ENCODE results near the gene CDKN1A. TPM values are rescaled to one million over a fixed set of nuclear protein-coding genes. Genes with fewer than 3 reads are reported as not detected.

CDKN1A gene
- total RNA-seq, 1 experiment from 2014 or later, result 75.1 TPM

DNA sequence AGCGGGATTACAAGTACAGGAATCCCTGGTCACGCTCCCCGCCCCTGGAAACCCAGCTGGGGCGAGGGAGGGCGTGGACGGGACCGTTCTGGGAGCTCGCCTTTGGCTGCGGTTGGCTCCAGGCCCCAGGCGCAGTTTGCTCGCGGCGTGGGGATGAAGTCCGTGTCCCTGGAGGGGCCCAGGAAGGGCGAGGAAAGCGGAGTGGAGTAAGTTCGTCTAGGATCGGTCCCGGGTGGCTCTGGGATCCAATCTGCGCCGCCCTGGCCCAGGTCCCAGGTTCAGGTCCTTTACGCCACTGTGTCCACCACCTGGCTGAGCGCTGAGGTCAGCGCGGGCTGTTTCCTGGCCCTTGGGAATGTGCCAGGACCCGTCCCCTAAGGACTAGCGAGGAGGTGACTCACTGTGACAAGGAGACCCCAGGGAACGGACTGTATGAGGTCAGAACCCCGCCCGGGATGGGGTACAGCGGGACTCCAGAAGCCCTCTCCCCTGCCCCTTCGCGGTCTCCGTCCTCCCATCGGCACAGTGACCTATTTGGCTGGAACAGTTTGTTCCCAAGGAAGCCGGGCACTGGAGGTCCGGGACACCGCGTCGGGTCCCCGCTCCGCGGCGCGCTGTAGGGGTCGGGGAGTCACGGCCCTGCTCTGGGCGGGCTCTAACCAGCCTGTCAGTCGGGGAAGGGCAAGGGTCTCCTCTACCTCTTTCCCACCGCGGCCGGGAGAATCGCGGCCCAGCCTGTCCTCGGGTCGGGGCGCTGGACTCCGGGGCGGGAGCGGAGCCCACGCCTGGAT, 724 bp downstream of the CDKN1A start (continued):
- TF ChIP-seq NFATC4 (CRISPR knock-in tag; IDR thresholded peaks at IDR 0.05) (no peak), ZNF263 (CRISPR knock-in tag; IDR thresholded peaks at IDR 0.05; ENCODE audit: low read depth) (0 out of 2 replicates have a peak, but pooled peaks have one; percentile 35), PRDM15 (CRISPR knock-in tag; IDR thresholded peaks at IDR 0.05) (0 out of 2 replicates have a peak, but pooled peaks have one; percentile 11), IRF1 (CRISPR knock-in tag; IDR thresholded peaks at IDR 0.05) (no peak)

DNA sequence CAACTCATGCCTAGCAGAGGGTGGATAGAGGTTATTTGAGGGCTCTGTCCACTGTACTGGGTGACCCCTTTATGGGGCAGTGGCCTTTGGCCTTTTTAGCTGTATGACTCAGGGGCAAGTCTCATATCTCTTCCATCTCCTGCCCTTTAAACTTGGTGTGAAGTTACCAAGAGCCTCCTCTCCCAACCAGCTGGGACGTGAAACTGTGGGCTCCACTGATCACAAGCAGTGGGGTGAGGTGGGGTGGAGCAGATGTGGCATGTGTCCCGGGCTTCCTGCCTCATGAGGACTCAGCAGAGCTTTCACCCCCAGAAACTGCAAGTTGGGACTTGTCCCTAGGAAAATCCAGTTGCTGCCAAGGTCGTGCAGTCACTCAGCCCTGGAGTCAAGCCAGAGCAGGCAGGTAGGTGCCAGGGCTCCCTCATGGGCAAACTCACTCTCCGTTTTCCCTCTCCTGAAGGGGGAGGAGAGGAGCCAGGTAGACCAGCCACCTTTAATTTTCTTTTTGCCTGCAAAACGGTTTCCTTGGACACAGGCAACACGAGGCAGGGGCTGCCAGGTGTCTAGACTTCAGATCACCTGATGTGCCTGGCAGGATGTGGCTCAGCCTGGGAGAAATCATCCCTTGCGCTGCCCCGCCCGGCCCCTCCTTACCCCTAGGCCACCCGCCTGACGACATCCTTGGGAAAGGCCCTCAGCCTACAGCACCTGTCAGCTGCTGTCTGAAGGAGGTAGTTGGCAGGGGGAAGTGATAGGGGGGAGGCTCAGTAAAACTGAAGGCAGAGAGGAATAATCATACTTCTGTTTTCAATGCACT, 4.0 kb downstream of the CDKN1A start:
- H3K4me3 Mint-ChIP-seq, result peak overlapping the region; percentile 50
- DNase-seq (ENCODE audit: low spot score) (no peak), ATAC-seq (no peak)
- CTCF ChIA-PET, result interaction anchor here (0.9 to 1.5 kb wide), 3 partner anchors 16 to 77 kb away, joined by 4 to 5 read pairs (median 5); no protein-coding TSS in a partner anchor
- TF ChIP-seq USF1 (CRISPR knock-in tag; IDR thresholded peaks at IDR 0.05) (peak; percentile 16; the same call in 1 of the 2 replicates), IRF2 (CRISPR knock-in tag; IDR thresholded peaks at IDR 0.05; ENCODE audit: borderline replicate concordance, low read depth) (no peak), MYBL2 (CRISPR knock-in tag; IDR thresholded peaks at IDR 0.05) (no peak), ZNF396 (CRISPR knock-in tag; IDR thresholded peaks at IDR 0.05; ENCODE audit: borderline replicate concordance) (no peak), TP53 (CRISPR knock-in tag; IDR thresholded peaks at IDR 0.05) (no peak), ZNF512 (CRISPR knock-in tag; IDR thresholded peaks at IDR 0.05; ENCODE audit: borderline replicate concordance) (no peak)
- TF ChIP-seq, protein P1, sequence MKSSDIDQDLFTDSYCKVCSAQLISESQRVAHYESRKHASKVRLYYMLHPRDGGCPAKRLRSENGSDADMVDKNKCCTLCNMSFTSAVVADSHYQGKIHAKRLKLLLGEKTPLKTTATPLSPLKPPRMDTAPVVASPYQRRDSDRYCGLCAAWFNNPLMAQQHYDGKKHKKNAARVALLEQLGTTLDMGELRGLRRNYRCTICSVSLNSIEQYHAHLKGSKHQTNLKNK (CRISPR knock-in tag; IDR thresholded peaks at IDR 0.05), result no peak
- TF ChIP-seq, protein P2, sequence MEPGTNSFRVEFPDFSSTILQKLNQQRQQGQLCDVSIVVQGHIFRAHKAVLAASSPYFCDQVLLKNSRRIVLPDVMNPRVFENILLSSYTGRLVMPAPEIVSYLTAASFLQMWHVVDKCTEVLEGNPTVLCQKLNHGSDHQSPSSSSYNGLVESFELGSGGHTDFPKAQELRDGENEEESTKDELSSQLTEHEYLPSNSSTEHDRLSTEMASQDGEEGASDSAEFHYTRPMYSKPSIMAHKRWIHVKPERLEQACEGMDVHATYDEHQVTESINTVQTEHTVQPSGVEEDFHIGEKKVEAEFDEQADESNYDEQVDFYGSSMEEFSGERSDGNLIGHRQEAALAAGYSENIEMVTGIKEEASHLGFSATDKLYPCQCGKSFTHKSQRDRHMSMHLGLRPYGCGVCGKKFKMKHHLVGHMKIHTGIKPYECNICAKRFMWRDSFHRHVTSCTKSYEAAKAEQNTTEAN (CRISPR knock-in tag; IDR thresholded peaks at IDR 0.05), result no peak
- TF ChIP-seq, protein P3, sequence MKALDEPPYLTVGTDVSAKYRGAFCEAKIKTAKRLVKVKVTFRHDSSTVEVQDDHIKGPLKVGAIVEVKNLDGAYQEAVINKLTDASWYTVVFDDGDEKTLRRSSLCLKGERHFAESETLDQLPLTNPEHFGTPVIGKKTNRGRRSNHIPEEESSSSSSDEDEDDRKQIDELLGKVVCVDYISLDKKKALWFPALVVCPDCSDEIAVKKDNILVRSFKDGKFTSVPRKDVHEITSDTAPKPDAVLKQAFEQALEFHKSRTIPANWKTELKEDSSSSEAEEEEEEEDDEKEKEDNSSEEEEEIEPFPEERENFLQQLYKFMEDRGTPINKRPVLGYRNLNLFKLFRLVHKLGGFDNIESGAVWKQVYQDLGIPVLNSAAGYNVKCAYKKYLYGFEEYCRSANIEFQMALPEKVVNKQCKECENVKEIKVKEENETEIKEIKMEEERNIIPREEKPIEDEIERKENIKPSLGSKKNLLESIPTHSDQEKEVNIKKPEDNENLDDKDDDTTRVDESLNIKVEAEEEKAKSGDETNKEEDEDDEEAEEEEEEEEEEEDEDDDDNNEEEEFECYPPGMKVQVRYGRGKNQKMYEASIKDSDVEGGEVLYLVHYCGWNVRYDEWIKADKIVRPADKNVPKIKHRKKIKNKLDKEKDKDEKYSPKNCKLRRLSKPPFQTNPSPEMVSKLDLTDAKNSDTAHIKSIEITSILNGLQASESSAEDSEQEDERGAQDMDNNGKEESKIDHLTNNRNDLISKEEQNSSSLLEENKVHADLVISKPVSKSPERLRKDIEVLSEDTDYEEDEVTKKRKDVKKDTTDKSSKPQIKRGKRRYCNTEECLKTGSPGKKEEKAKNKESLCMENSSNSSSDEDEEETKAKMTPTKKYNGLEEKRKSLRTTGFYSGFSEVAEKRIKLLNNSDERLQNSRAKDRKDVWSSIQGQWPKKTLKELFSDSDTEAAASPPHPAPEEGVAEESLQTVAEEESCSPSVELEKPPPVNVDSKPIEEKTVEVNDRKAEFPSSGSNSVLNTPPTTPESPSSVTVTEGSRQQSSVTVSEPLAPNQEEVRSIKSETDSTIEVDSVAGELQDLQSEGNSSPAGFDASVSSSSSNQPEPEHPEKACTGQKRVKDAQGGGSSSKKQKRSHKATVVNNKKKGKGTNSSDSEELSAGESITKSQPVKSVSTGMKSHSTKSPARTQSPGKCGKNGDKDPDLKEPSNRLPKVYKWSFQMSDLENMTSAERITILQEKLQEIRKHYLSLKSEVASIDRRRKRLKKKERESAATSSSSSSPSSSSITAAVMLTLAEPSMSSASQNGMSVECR (CRISPR knock-in tag; IDR thresholded peaks at IDR 0.05; ENCODE audit: borderline replicate concordance), result no peak
- H3K9me3 Mint-ChIP-seq, result no peaks in the 10 kb centered on the region
- H3K27ac Mint-ChIP-seq, result 0 out of 2 replicates have a peak overlapping the region, but pooled peaks have one; percentile 64
- peaks cover 28% of the 10 kb centered on the region for H3K27me3 Mint-ChIP-seq (ENCODE audit: low read depth)
- peaks cover 37% of the 10 kb centered on the region for H3K36me3 Mint-ChIP-seq
- POLR2A ChIA-PET, result no interaction called here
- H3K4me1 Mint-ChIP-seq, result peaks cover 31% of the 10 kb centered on the region

Data from WTC11 (cell line).